NT2/D1 (cell line): ENCODE data around the gene SASS6.

Source experiments
- DNase-seq: peaks from one replicate; pipeline ENCODE4 v3.0.0-alpha.2; 2011; ENCODE audit warnings: low read depth, low spot score
- H3K27me3 ChIP-seq: 2 replicates; pipeline ENCODE4 v1.6.0; 2011; ENCODE audit warnings: mild to moderate bottlenecking; ENCODE audit not compliant: insufficient read length, insufficient read depth
- H3K36me3 ChIP-seq: 2 replicates; pipeline ENCODE4 v1.6.1; 2011; ENCODE audit warnings: mild to moderate bottlenecking, low read length, mixed read lengths; ENCODE audit not compliant: insufficient read depth, insufficient read length
- H3K4me1 ChIP-seq: 2 replicates; pipeline ENCODE4 v1.5.1; 2011; ENCODE audit not compliant: insufficient read depth, insufficient read length
- H3K4me3 ChIP-seq: 2 replicates; pipeline ENCODE4 v1.5.1; 2011; ENCODE audit warnings: low read depth; ENCODE audit not compliant: insufficient read length
- H3K9ac ChIP-seq: 2 replicates; pipeline ENCODE4 v1.6.0; 2011; ENCODE audit warnings: low read depth; ENCODE audit not compliant: insufficient read length
- H3K9me3 ChIP-seq: 2 replicates; pipeline ENCODE4 v1.5.1; 2011; ENCODE audit warnings: mild to moderate bottlenecking, low read length; ENCODE audit not compliant: insufficient read depth
- SUZ12 ChIP-seq: IDR thresholded peaks from 2 replicates; pipeline ENCODE4 v1.6.1; 2011; ENCODE audit not compliant: insufficient read length, insufficient read depth; ENCODE audit errors: extremely low read depth
- YY1 ChIP-seq: IDR thresholded peaks from 2 replicates; pipeline ENCODE4 v1.6.1; 2011; ENCODE audit not compliant: insufficient read length, insufficient read depth
- ZNF274 ChIP-seq: IDR thresholded peaks from 2 replicates; pipeline ENCODE4 v1.6.1; 2011; ENCODE audit warnings: mild to moderate bottlenecking, low read depth, low read length

SASS6 gene

GRCh38 chr1:100107696-100108095, 25.0 kb downstream of the SASS6 start:
- Histone ChIP-seq H3K9ac (no peak overlapping the region), H3K4me1 (no peaks in the 10 kb centered on the region), H3K4me3 (no peak overlapping the region), H3K36me3 (peaks cover 59% of the 10 kb centered on the region), H3K27me3 (no peaks in the 10 kb centered on the region), H3K9me3 (no peaks in the 10 kb centered on the region)
- TF ChIP-seq ZNF274 = no peak
- TF ChIP-seq YY1 = no peak
- no peak for TF ChIP-seq SUZ12
- DNase-seq = no peak

GRCh38 chr1:100101564-100101963, 31.2 kb downstream of the SASS6 start:
- DNase-seq = no peak
- no peaks in the 10 kb centered on the region for H3K27me3 ChIP-seq
- TF ChIP-seq YY1 = no peak
- no peak for TF ChIP-seq ZNF274
- TF ChIP-seq SUZ12 = no peak
- H3K9ac ChIP-seq = no peak overlapping the region
- no peaks in the 10 kb centered on the region for H3K9me3 ChIP-seq
- H3K36me3 ChIP-seq = peaks cover 68% of the 10 kb centered on the region
- H3K4me1 ChIP-seq = no peaks in the 10 kb centered on the region
- H3K4me3 ChIP-seq = no peak overlapping the region

GRCh38 chr1:100100202-100100601, 32.5 kb downstream of the SASS6 start:
- Histone ChIP-seq H3K9ac (no peak overlapping the region), H3K36me3 (peaks cover 59% of the 10 kb centered on the region), H3K27me3 (no peaks in the 10 kb centered on the region), H3K4me1 (no peaks in the 10 kb centered on the region), H3K4me3 (no peak overlapping the region), H3K9me3 (no peaks in the 10 kb centered on the region)
- TF ChIP-seq YY1 = no peak
- DNase-seq = no peak

GRCh38 chr1:100090471-100090870, 42.3 kb downstream of the SASS6 start:
- Histone ChIP-seq H3K27me3 (no peaks in the 10 kb centered on the region), H3K9me3 (no peaks in the 10 kb centered on the region), H3K36me3 (peaks cover 30% of the 10 kb centered on the region), H3K9ac (no peak overlapping the region), H3K4me3 (no peak overlapping the region), H3K4me1 (no peaks in the 10 kb centered on the region)
- no peak for TF ChIP-seq SUZ12
- no peak for TF ChIP-seq ZNF274
- no peak for TF ChIP-seq YY1
- DNase-seq = no peak

DNA sequence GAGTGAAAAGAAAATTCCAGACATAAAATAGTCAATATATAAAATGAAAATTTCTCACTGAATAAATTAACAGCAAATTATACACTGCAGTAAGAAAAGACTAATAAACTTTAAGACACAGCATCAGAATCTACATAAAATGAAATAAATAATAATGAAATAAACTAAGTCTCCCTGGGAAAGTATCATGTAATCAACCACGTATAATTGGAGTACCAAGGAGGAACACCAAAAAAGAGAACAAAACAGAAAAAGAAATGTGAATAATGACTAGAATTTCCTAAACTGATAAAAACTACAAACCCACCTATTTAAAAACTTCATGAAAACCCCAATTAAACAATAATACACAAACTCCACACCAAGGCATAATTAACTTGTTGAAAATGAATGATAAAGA, 43.6 kb downstream of the SASS6 start:
- no peak for TF ChIP-seq SUZ12
- TF ChIP-seq YY1 = no peak
- TF ChIP-seq ZNF274 = no peak
- Histone ChIP-seq H3K4me3 (no peak overlapping the region), H3K9me3 (no peaks in the 10 kb centered on the region), H3K9ac (no peak overlapping the region), H3K4me1 (no peaks in the 10 kb centered on the region), H3K36me3 (peaks cover 38% of the 10 kb centered on the region), H3K27me3 (no peaks in the 10 kb centered on the region)
- no peak for DNase-seq

- no peak for TF ChIP-seq YY1
- TF ChIP-seq SUZ12 = no peak
- TF ChIP-seq ZNF274 = no peak
- H3K4me3 ChIP-seq = no peak overlapping the region
- no peaks in the 10 kb centered on the region for H3K4me1 ChIP-seq
- H3K9me3 ChIP-seq = no peaks in the 10 kb centered on the region
- peaks cover 41% of the 10 kb centered on the region for H3K36me3 ChIP-seq
- no peak overlapping the region for H3K9ac ChIP-seq
- no peak for DNase-seq
- H3K27me3 ChIP-seq = no peaks in the 10 kb centered on the region
These were observed 45.3 kb downstream of the SASS6 start for GRCh38 chr1:100087396-100087795.

DNA sequence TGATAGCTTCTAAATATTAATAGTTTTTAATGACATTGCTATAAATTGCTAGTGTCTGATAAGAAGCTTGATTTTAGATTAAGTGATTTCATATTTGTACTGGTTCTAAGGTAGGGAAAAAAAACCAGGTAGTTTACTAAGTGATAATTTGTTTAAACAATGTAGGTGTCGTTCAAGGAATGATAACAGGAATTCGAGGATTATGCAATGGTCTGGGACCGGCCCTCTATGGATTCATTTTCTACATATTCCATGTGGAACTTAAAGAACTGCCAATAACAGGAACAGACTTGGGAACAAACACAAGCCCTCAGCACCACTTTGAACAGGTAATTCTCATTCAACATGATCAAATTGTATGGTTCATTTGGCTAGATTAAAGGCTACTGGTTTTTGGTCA, 52.4 kb downstream of the SASS6 start:
- no peaks in the 10 kb centered on the region for H3K27me3 ChIP-seq
- H3K36me3 ChIP-seq = peaks cover 84% of the 10 kb centered on the region
- no peaks in the 10 kb centered on the region for H3K4me1 ChIP-seq
- H3K4me3 ChIP-seq = no peak overlapping the region
- DNase-seq = no peak
- H3K9ac ChIP-seq = no peak overlapping the region
- no peaks in the 10 kb centered on the region for H3K9me3 ChIP-seq
- TF ChIP-seq ZNF274 = no peak
- TF ChIP-seq YY1 = no peak
- TF ChIP-seq SUZ12 = no peak

- Histone ChIP-seq H3K36me3 (peaks cover 81% of the 10 kb centered on the region), H3K9ac (no peak overlapping the region), H3K9me3 (no peaks in the 10 kb centered on the region), H3K4me1 (no peaks in the 10 kb centered on the region), H3K4me3 (no peak overlapping the region), H3K27me3 (no peaks in the 10 kb centered on the region)
- TF ChIP-seq YY1 = no peak
- TF ChIP-seq ZNF274 = no peak
- no peak for TF ChIP-seq SUZ12
- no peak for DNase-seq
These were observed 55.2 kb downstream of the SASS6 start for GRCh38 chr1:100077531-100077930.
